ENCODE measurements around the gene PTPRN2.

- TF ChIP-seq KDM5A (IDR thresholded peaks at IDR 0.05; ENCODE audit: low read length) (no peak), CTCF (IDR thresholded peaks at IDR 0.05; ENCODE audit: control extremely low read depth in 1 of 3, insufficient read depth in 1 of 3, low read depth in 1 of 3, low read length in 3 of 3) (no peak), MAX (IDR thresholded peaks at IDR 0.05) (no peak), ATF2 (IDR thresholded peaks at IDR 0.05; ENCODE audit: low read length) (no peak), CHD7 (IDR thresholded peaks at IDR 0.05; ENCODE audit: insufficient replicate concordance, low read length) (no peak), SIN3A (conservative IDR thresholded peaks at IDR 0.05 in 1 of 2, IDR thresholded peaks at IDR 0.05 in 1 of 2; ENCODE audit: low read depth in 1 of 2, low read length in 2 of 2) (no peak)
Measured at GRCh38 chr7:158497627-158498026, 90.0 kb downstream of the PTPRN2 start.

Data from H1 (cell line).